ENCODE results near the gene EGF.

EGF gene

GRCh38 chr4:109939190-109939589 is 26.5 kb downstream of the EGF start:
- no peak for DNase-seq (ENCODE audit: low read depth, low spot score)
- TF ChIP-seq YY1 (IDR thresholded peaks at IDR 0.05; ENCODE audit: insufficient read depth, insufficient read length) (no peak), ZNF274 (IDR thresholded peaks at IDR 0.05; ENCODE audit: low read depth, low read length) (no peak), SUZ12 (IDR thresholded peaks at IDR 0.05; ENCODE audit: extremely low read depth, insufficient read depth, insufficient read length) (no peak)
- H3K4me3 ChIP-seq (ENCODE audit: insufficient read length, low read depth), result no peak overlapping the region
- no peaks in the 10 kb centered on the region for H3K27me3 ChIP-seq (ENCODE audit: insufficient read depth, insufficient read length)
- no peaks in the 10 kb centered on the region for H3K4me1 ChIP-seq (ENCODE audit: insufficient read depth, insufficient read length)
- no peak overlapping the region for H3K9ac ChIP-seq (ENCODE audit: insufficient read length, low read depth)
- H3K36me3 ChIP-seq (ENCODE audit: insufficient read depth, insufficient read length, low read length), result no peaks in the 10 kb centered on the region
- H3K9me3 ChIP-seq (ENCODE audit: insufficient read depth, low read length), result no peaks in the 10 kb centered on the region

GRCh38 chr4:109942292-109942926 is 29.7 kb downstream of the EGF start:
- no peak overlapping the region for H3K4me3 ChIP-seq (ENCODE audit: insufficient read length, low read depth)
- no peak overlapping the region for H3K9ac ChIP-seq (ENCODE audit: insufficient read length, low read depth)
- H3K9me3 ChIP-seq (ENCODE audit: insufficient read depth, low read length), result no peaks in the 10 kb centered on the region
- H3K27me3 ChIP-seq (ENCODE audit: insufficient read depth, insufficient read length), result no peaks in the 10 kb centered on the region
- no peaks in the 10 kb centered on the region for H3K4me1 ChIP-seq (ENCODE audit: insufficient read depth, insufficient read length)
- no peak for TF ChIP-seq ZNF274 (IDR thresholded peaks at IDR 0.05; ENCODE audit: low read depth, low read length)
- TF ChIP-seq YY1 (IDR thresholded peaks at IDR 0.05; ENCODE audit: insufficient read depth, insufficient read length), result no peak
- no peak for TF ChIP-seq SUZ12 (IDR thresholded peaks at IDR 0.05; ENCODE audit: extremely low read depth, insufficient read depth, insufficient read length)
- no peak for DNase-seq (ENCODE audit: low read depth, low spot score)
- H3K36me3 ChIP-seq (ENCODE audit: insufficient read depth, insufficient read length, low read length), result peaks cover 2% of the 10 kb centered on the region

- Histone ChIP-seq H3K4me1 (ENCODE audit: insufficient read depth, insufficient read length) (no peaks in the 10 kb centered on the region), H3K4me3 (ENCODE audit: insufficient read length, low read depth) (no peak overlapping the region), H3K9me3 (ENCODE audit: insufficient read depth, low read length) (no peaks in the 10 kb centered on the region), H3K36me3 (ENCODE audit: insufficient read depth, insufficient read length, low read length) (peaks cover 2% of the 10 kb centered on the region), H3K9ac (ENCODE audit: insufficient read length, low read depth) (no peak overlapping the region), H3K27me3 (ENCODE audit: insufficient read depth, insufficient read length) (no peaks in the 10 kb centered on the region)
- no peak for DNase-seq (ENCODE audit: low read depth, low spot score)
- TF ChIP-seq SUZ12 (IDR thresholded peaks at IDR 0.05; ENCODE audit: extremely low read depth, insufficient read depth, insufficient read length), result no peak
- TF ChIP-seq ZNF274 (IDR thresholded peaks at IDR 0.05; ENCODE audit: low read depth, low read length), result no peak
- no peak for TF ChIP-seq YY1 (IDR thresholded peaks at IDR 0.05; ENCODE audit: insufficient read depth, insufficient read length)
Observed at GRCh38 chr4:109943745-109944144, 31.1 kb downstream of the EGF start.

GRCh38 chr4:109944591-109944990 is 31.9 kb downstream of the EGF start:
- Histone ChIP-seq H3K27me3 (ENCODE audit: insufficient read depth, insufficient read length) (no peaks in the 10 kb centered on the region), H3K4me3 (ENCODE audit: insufficient read length, low read depth) (no peak overlapping the region), H3K9me3 (ENCODE audit: insufficient read depth, low read length) (no peaks in the 10 kb centered on the region), H3K4me1 (ENCODE audit: insufficient read depth, insufficient read length) (no peaks in the 10 kb centered on the region), H3K9ac (ENCODE audit: insufficient read length, low read depth) (no peak overlapping the region), H3K36me3 (ENCODE audit: insufficient read depth, insufficient read length, low read length) (peaks cover 2% of the 10 kb centered on the region)
- TF ChIP-seq ZNF274 (IDR thresholded peaks at IDR 0.05; ENCODE audit: low read depth, low read length) (no peak), SUZ12 (IDR thresholded peaks at IDR 0.05; ENCODE audit: extremely low read depth, insufficient read depth, insufficient read length) (no peak), YY1 (IDR thresholded peaks at IDR 0.05; ENCODE audit: insufficient read depth, insufficient read length) (no peak)
- no peak for DNase-seq (ENCODE audit: low read depth, low spot score)

GRCh38 chr4:109945056-109945455 is 32.4 kb downstream of the EGF start:
- H3K4me1 ChIP-seq (ENCODE audit: insufficient read depth, insufficient read length), result no peaks in the 10 kb centered on the region
- peaks cover 2% of the 10 kb centered on the region for H3K36me3 ChIP-seq (ENCODE audit: insufficient read depth, insufficient read length, low read length)
- H3K4me3 ChIP-seq (ENCODE audit: insufficient read length, low read depth), result no peak overlapping the region
- no peaks in the 10 kb centered on the region for H3K9me3 ChIP-seq (ENCODE audit: insufficient read depth, low read length)
- TF ChIP-seq SUZ12 (IDR thresholded peaks at IDR 0.05; ENCODE audit: extremely low read depth, insufficient read depth, insufficient read length), result no peak
- TF ChIP-seq YY1 (IDR thresholded peaks at IDR 0.05; ENCODE audit: insufficient read depth, insufficient read length), result no peak
- TF ChIP-seq ZNF274 (IDR thresholded peaks at IDR 0.05; ENCODE audit: low read depth, low read length), result no peak
- H3K9ac ChIP-seq (ENCODE audit: insufficient read length, low read depth), result no peak overlapping the region
- no peak for DNase-seq (ENCODE audit: low read depth, low spot score)
- no peaks in the 10 kb centered on the region for H3K27me3 ChIP-seq (ENCODE audit: insufficient read depth, insufficient read length)

GRCh38 chr4:109946120-109946519 is 33.4 kb downstream of the EGF start:
- Histone ChIP-seq H3K27me3 (ENCODE audit: insufficient read depth, insufficient read length) (no peaks in the 10 kb centered on the region), H3K36me3 (ENCODE audit: insufficient read depth, insufficient read length, low read length) (peaks cover 2% of the 10 kb centered on the region), H3K4me3 (ENCODE audit: insufficient read length, low read depth) (no peak overlapping the region), H3K9me3 (ENCODE audit: insufficient read depth, low read length) (no peaks in the 10 kb centered on the region), H3K4me1 (ENCODE audit: insufficient read depth, insufficient read length) (no peaks in the 10 kb centered on the region), H3K9ac (ENCODE audit: insufficient read length, low read depth) (no peak overlapping the region)
- no peak for DNase-seq (ENCODE audit: low read depth, low spot score)
- TF ChIP-seq YY1 (IDR thresholded peaks at IDR 0.05; ENCODE audit: insufficient read depth, insufficient read length) (no peak), SUZ12 (IDR thresholded peaks at IDR 0.05; ENCODE audit: extremely low read depth, insufficient read depth, insufficient read length) (no peak), ZNF274 (IDR thresholded peaks at IDR 0.05; ENCODE audit: low read depth, low read length) (no peak)

- Histone ChIP-seq H3K4me1 (ENCODE audit: insufficient read depth, insufficient read length) (no peaks in the 10 kb centered on the region), H3K9me3 (ENCODE audit: insufficient read depth, low read length) (no peaks in the 10 kb centered on the region), H3K9ac (ENCODE audit: insufficient read length, low read depth) (no peak overlapping the region), H3K36me3 (ENCODE audit: insufficient read depth, insufficient read length, low read length) (peaks cover 2% of the 10 kb centered on the region), H3K4me3 (ENCODE audit: insufficient read length, low read depth) (no peak overlapping the region), H3K27me3 (ENCODE audit: insufficient read depth, insufficient read length) (no peaks in the 10 kb centered on the region)
- DNase-seq (ENCODE audit: low read depth, low spot score), result no peak
- TF ChIP-seq ZNF274 (IDR thresholded peaks at IDR 0.05; ENCODE audit: low read depth, low read length) (no peak), SUZ12 (IDR thresholded peaks at IDR 0.05; ENCODE audit: extremely low read depth, insufficient read depth, insufficient read length) (no peak), YY1 (IDR thresholded peaks at IDR 0.05; ENCODE audit: insufficient read depth, insufficient read length) (no peak)
Observed at GRCh38 chr4:109947457-109947856, 34.8 kb downstream of the EGF start.
